HG03439 (cell line): ENCODE data around the gene NEURL4.
"Not testable (repeated sequence)": the region's sequence is repeated elsewhere in the genome, so short reads cannot be mapped to it uniquely, and the experiment has no call there.

Source experiments
- ATAC-seq: cut with Tn5 transposase; IDR thresholded peaks from one replicate; pipeline ENCODE4 v1.9.1; 2021; ENCODE audit warnings: mild to moderate bottlenecking, moderate library complexity; ENCODE audit not compliant: unreplicated experiment

Gene NEURL4

DNA sequence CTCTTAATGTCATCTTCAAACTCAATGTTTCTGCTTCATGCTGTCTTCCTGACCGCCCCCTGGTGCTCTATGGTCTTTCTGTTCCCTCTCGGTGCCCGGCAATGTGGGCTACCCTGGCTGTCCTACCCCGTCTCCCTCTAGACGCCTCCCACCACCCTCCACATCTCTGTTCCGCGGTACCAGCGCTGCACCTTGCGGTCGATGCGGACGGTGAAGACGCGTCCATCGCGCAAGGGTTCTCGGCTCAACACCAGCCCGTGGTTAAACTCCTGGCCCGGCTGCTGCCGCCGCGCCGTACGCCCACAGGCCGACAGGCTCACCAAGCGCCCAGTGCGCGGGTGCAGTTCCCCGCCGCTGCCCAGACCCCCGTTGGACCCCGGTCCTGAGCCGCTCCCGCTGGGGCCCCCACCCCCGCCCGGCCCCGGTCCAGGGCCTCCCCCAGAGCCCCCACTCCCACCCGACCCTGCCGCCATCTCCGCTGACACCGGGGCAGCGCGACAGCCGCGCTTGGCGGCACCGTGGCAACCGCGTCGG, at the start of gene NEURL4:
NEURL4 (minus strand) TSS at position 496 of the 534 bp plus-strand sequence; CDS start at position 473, 23 bp downstream.
- peak; percentile 3 for ATAC-seq

DNA sequence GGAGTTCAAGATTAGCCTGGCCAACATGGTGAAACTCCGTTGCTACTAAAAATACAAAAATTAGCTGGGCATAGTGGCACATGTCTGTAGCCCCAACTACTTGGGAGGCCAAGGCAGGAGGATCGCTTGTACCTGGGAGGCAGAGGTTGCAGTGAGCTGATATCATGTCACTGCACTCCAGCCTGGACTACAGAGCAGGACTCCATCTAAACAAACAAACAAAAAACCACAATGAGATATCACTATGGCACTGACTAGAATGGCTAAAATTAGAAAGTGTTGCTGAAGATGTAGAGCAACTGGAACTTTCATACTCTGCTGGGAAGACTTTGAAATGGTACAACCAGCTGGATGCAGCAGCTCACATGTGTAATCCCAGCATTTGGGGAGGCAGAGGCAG, 45.2 kb upstream of the NEURL4 start:
- ATAC-seq: no peak

DNA sequence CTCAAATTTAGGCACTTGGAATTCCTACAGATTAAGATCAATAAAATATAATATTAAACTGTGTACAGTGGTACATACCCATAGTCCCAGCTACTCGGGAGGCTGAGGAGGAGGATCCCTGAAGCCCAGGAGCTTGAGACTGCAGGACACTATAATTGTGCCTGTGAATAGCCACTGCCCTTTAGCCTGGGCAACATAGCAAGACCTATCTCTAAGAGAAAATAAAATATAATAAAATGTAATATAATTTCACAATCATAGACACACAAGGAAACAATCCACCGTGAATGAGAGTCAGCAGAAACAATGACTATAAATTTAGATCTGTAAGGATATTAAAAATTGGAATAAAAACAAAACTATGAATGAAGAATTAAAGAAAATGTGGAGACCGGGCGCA, 41.7 kb upstream of the NEURL4 start:
- ATAC-seq: no peak

DNA sequence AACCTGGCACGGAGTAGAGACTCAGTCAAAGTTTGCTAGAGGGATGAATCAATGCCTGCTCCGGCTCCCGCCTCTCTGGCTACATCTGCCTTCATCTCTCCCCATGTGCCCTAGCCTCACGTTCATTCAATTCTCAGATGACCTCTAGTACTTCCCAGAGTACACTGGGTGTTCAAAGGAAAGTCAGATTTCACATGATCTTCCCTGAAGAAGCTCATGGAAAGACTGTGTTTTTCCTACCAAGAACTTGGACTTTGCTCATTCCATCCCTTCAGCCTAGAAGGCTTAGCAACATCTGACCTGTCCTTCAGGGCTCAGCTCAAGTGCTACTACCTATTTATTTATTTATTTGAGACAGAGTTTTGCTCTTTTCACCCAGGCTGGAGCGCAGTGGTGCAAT, 40.7 kb upstream of the NEURL4 start:
- ATAC-seq: no peak

DNA sequence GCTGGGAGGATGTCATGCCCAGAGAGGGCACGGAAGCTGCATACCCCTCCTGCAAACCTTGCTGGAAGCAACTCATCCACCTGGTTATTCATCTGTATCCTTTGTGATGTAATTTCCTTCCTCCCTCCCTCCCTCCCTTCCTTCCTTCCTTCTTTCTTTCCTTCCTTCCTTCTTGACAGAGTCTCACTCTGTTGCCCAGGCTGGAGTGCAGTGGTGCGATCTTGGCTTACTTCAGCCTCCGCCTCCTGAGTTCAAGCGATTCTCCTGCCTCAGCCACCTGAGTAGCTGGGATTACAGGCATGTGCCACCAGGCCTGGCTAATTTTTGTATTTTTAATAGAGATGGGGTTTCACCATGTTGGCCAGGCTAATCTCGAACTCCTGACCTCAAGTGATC, 39.5 kb upstream of the NEURL4 start:
- not testable (repeated sequence) for ATAC-seq

DNA sequence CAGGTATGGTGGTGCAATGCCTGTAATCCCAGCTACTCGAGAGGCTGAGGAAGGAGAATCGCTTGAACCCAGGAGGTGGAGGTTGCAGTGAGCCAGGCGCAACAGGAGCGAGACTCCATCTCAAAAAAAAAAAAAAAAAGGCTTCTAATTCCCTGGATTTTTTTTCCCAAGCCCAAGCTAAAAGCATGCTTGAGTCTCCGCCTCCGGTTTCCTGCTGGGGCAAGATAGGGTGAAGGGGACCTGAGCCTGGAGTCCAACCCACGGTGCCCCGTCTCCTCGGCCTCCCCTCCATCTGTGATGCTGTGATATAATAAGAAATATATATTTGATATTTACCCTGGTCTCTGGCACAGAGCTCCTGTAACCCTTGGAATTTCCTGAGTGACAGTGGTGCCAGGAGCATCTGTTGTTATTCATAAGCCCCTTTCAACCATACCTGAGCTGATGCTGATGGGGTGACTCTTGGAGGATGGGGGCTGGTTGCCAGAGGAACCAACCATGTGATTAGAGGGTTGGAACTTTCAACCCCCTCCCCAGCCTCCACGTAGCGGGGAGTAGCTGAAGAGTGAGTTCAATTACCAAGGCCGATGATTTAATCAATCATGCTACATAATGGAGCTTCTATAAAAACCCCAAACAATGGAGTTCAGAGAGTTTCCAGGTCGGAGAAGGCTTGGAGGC, 38.9 kb upstream of the NEURL4 start:
- ATAC-seq: no peak

DNA sequence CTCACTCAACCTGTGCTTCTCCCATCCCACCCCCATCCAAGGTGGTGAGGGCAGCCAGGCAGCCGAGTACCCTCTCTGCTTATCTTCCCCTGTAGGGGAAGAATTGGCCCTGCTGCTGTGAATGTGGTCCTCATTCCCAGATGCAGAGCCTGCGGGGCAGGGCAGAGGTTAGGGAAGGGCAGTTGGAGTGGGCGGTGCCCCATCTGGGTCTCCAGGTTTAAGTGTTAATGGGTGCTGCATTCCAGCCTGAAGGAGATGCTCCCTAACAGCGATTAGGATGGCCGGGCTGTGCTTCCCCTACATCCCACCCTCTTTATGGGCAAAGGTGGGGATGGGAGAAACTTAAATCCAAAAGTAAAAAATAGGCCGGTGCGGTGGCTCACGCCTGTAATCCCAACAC, 37.9 kb upstream of the NEURL4 start:
- no peak for ATAC-seq

DNA sequence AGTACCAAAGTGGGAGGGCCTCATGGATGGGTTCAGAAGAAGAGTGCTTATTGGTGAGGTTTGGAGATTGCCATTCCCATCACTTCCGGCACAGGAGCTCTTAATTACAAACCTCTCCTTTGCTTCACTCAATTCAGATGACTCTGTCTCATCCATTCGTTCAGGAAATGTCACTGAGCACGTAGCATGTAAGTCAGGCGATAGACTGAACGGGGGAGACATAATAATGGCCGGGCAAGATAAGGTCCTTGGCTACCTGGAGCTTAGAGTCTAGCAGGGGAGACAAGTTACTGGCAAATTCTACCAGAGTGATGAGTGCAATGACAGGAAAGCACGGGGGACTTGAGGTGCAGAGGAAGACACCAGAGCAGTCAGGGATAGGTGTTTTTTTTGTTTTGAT, 36.8 kb upstream of the NEURL4 start:
- not testable (repeated sequence) for ATAC-seq

DNA sequence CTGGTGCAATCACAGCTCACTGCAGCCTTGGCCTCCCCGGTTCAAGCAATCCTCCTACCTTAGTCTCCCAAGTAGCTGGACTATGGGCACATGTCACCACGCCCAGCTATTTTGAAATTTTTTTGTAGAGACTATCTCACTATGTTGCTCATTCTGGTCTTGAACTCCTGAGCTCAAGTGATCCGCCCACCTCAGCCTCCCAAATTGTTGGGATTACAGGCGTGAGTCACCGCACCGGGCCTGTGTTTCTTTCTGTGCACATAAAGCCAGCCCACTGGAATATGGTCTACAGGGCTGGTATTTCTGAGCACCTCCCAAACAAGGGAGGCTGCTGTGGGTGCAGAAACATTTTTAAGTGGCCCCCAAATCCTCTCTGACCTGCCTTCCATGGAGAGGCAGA, 34.2 kb upstream of the NEURL4 start:
- ATAC-seq: no peak

DNA sequence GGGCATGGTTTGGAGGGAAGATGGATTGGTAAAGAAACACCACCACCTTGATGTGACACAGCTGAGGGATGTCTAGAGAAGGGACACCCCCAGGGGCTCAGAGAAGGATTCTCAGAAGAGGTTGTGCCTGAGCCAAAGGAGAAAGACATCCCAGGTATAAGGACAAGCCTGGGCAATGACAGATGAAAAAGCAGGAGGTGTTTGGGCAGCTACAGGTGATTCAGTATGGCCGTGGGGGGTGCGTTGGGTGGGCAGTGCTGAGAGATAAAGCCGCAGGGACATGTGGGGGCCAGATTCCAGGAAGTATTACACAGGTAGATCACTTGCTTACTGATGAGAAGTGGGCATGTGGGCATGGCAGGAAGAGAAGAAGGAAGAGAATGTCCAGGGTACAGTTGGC, 32.8 kb upstream of the NEURL4 start:
- no peak for ATAC-seq

DNA sequence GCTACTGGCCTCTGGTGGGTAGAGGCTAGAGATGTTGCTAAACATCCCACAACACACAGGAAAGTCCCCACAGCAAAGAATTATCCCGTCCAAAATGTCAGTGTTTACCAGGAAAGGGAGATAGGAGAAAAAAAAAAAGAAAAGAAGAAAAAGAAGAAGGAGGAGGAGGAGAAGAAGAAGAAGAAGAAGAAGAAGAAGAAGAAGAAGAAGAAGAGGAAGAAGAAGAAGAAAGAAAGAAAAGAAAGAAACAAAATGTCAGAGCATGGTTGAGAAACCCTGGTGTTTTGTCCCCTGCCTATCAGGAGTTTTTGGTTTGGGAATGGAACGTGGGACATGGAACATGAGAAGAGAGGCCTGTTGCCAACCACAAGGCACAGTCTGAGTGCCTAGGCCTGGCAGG, 28.2 kb upstream of the NEURL4 start:
- no peak for ATAC-seq

DNA sequence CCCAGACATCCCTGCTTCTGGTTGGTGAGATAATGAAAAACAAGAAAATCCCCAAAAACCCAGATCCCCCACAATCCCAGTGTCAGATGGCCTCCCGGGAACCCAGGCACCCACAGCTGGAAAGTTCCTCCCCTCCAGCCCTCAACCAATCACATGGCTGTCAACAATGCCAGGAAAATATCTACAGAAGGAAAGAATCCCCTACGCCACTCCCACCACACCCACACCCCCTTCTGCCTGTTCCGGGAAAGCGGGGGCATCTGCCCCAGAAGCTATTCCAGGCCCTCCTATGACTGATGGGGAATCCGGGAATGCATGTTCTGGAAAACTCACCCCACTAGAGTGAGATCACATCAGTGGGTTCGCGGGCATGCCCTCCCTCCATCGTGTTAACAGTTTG, 27.6 kb upstream of the NEURL4 start:
- ATAC-seq: no peak

DNA sequence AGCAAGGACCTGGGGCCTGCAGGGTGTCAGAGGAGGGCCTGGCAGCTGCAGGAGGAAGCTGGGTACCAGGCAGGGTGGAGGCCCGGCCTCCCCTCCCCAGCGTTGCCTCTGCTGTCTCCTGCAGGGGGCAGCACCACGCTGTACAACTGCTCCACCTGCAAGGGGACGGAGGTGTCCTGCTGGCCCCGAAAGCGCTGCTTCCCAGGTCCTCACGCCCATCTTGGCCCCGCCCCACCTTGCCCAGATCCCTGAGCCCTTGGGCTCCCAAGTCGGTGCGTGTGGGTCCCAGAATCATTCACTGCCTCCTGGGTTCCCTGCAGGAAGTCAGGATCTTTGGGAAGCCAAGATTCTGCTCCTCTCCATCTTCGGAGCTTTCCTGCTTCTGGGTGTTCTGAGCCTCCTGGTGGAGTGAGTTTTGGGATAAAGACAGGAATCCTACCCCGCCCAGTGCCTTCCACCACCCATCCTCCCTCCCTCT, 27.0 kb upstream of the NEURL4 start:
- no peak for ATAC-seq

DNA sequence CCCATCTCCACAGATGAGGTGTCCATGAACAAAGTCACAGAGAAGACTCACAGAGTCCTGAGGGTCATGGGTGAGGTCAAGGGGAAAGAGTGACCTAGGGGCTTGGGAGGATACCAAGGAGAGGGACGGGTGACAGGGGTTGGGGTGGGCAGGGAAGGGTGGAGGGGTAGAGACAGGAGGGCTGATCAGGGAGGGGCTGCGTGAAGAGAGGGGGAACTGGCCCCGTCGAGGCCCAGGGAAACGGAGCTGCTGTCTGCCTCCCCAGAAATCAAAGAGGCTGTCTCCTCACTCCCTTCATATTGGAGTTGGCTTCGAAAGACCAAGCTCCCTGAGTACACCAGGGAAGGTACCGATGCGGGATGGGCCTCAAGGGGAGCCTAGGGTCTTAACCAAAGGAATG, 26.4 kb upstream of the NEURL4 start:
- ATAC-seq: no peak

DNA sequence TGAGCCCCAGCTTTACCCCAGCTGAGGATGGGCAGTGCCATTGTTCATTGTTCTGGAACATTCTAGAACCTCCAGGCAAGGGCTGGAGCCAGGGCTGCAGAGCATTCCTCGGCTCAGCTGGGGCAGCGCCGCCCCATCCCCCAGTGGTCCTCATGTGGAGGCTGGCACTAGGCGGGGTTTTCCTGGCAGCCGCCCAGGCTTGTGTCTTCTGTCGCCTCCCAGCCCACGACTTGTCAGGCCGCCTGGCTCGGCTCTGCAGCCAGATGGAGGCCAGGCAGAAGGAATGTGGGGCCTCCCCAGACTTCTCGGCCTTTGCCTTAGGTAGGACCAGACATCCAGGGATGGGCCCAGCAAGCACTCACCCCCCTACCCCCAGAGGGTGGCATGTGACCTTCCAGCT, 25.9 kb upstream of the NEURL4 start, which contains the start of gene TMEM95:
TMEM95 (plus strand) TSS at position 104 of the 400 bp plus-strand sequence; CDS start at position 153, 49 bp downstream.
- no peak for ATAC-seq

DNA sequence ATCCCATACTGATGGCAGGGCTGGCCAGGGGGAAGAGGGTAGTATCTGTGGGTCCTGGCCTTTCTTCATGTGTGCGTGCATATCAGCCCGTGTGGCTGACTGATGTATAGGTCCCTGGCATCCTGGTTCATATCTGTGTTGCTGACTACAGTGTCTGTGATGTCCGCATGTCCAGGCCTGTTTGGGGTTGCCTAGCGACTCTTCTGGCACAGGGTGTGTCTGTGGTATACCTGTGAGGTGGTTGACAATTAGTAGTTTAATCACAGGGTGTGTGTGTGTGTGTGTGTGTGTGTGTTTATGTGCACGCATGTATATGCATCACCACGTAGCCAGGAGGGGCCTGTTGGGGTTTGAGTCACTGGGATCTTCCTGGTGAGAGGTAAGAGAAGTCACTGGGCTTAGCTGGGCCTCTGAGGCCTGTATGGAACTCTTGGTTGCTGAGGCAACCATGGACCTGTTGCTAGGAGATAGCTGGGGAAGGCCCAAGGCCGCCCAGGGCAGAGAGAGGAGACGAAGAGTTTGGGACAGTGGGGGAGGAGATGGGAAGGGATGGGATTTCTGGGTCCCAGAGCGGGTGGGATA, 25.2 kb upstream of the NEURL4 start:
- no peak for ATAC-seq

DNA sequence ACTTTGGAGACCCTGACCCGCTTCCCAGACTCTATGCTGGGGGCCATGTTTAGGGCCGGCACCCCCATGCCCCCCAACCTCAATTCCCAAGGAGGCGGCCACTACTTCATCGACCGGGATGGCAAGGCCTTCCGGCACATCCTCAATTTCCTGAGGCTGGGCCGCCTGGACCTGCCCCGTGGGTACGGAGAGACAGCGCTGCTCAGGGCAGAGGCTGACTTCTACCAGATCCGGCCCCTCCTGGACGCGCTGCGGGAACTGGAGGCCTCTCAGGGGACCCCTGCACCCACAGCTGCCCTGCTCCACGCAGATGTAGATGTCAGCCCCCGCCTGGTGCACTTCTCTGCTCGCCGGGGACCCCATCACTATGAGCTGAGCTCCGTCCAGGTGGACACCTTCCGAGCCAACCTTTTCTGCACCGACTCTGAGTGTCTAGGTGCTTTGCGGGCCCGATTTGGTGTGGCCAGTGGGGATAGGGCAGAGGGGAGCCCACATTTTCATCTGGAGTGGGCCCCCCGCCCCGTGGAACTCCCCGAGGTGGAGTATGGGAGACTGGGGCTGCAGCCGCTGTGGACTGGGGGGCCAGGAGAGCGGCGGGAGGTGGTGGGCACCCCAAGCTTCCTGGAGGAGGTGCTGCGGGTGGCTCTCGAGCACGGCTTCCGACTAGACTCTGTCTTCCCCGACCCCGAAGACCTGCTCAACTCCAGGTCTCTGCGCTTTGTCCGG, 23.9 kb upstream of the NEURL4 start:
- ATAC-seq: no peak

DNA sequence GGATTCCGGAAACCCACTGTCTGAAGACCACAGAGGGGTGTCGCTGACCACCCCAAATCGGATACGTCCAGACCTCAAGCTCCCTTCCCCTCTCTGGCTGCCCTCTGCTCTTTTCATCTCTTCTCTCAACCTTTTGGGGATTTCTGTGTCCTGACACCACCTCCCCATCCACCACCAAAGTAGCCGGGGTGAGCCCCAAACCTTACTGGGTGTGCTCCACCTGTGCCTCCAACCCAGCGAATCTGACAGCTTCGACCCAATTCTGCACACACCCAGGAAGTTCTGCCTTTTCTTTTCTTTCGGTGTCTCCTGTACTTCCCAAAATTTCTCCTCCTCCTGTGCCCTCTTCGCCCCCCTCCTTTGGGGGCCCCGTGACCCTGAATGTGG, 23.4 kb upstream of the NEURL4 start:
- no peak for ATAC-seq

DNA sequence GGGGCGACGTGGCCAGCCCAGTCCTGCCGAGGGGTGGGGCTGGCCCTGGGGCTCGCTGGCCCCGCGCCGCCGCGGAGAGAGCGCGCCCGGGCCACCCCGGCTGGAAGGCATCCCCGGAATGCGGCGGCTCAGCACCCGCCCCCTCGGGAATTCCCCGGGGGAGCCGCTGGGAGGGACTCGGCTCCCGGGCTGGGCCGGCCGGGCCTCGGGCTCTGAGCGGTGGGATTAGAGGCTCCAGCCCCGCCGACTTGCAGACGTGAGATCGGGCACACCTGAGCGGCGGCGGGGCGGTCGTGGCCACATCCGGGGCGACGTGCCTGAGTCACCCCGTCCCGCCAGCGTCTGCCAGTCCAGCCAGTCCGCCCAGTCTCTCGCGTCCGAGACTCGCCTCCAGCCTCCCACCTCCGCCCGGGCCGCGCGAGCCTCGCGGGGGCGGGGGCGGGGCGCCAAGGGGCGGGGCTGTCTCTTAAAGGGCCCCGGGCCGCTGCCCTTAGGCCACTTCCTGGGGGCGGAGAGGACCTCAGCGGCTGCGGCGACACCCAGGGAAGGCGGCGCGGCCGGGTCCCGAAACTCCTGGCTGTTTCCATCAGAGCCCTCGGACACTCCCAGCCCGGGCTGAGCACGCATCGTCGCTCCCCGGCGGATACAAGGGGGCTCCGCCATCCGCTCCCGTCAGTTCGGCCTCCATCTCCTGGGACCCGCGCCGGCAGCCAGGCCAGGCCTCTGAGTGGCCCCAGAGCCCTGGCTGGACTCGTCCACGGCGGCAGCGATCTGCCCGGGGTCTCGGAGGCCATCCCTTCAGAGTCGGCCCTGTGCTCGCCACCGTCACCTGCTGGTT, 22.7 kb upstream of the NEURL4 start, which contains the start of gene KCTD11:
KCTD11 (plus strand) TSS at position 498 of the 838 bp plus-strand sequence.
- ATAC-seq: peak; percentile 42

DNA sequence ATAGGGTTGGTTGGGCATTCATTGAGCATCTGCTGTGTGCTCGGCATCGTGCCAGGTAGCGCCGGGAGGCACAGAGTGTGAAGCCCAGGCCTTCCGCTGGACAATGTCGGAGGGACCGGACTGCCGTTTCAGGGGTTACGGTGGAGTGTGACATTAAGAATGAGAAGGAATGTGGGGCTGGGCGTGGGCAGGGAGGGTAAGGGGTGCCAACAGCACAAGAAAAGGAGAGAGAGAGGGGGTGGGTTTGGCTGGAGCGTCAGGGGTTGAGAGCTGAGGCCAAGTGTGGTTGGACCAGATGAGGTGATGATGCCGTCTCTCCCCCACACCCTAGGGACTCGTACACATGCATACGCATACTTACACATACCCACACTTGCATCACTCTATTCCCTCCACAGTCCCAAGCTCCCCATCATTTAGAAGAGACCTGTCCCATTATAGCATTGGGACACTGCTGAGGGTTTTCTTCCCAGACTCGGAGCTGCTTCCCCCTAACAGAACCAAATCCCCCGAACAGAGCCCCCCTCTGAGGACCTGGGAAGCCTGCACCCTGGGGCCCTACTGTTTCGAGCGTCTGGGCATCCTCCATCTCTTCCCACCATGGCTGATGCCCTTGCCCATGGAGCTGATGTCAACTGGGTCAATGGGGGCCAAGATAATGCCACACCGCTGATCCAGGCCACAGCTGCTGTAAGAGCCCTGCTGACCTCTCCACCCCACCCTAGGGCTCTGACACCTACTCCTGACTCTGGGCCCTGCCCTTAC, 19.5 kb upstream of the NEURL4 start:
- ATAC-seq: no peak
